PFSK-1 (cell line): ENCODE data around the gene FAM13A.

ENCODE experiments used
- FOXP2 ChIP-seq: optimal IDR thresholded peaks from 2 replicates; pipeline ENCODE3; 2011; ENCODE audit warnings: borderline replicate concordance, control low read depth, inconsistent platforms; ENCODE audit not compliant: insufficient read depth; ENCODE audit errors: extremely low read length, extremely low read depth
- POLR2AphosphoS5 ChIP-seq: IDR thresholded peaks from 2 replicates; pipeline ENCODE4 v1.6.1; 2012; ENCODE audit warnings: low read depth, mild to moderate bottlenecking, control low read depth, low read length, moderate library complexity
- REST ChIP-seq, 2 experiments: IDR thresholded peaks; 2 replicates each; pipeline versions ENCODE4 v1.6.1 to v1.8.0; 2011 to 2012; ENCODE audit warnings: low read depth in 2 of 2, low read length in 2 of 2, control low read depth in 1 of 2, inconsistent platforms in 1 of 2, mild to moderate bottlenecking in 1 of 2, moderate library complexity in 1 of 2; ENCODE audit not compliant: insufficient read depth in 1 of 2
- SIN3A ChIP-seq: IDR thresholded peaks from 2 replicates; pipeline ENCODE4 v1.6.1; 2012; ENCODE audit warnings: mild to moderate bottlenecking, low read length, moderate library complexity, borderline replicate concordance; ENCODE audit not compliant: insufficient read depth
- TAF1 ChIP-seq: IDR thresholded peaks from 2 replicates; pipeline ENCODE4 v1.6.1; 2012; ENCODE audit warnings: low read length, control low read depth, borderline replicate concordance; ENCODE audit not compliant: insufficient read depth

GRCh38 chr4:88826771-88827170, 230.2 kb downstream of the FAM13A start:
- TF ChIP-seq SIN3A (no peak), POLR2AphosphoS5 (no peak), REST (IDR thresholded peaks at IDR 0.05; ENCODE audit: insufficient read depth in 1 of 2, low read depth in 2 of 2, low read length in 2 of 2) (no peak), TAF1 (no peak), FOXP2 (no peak)
